RWPE1 (cell line): ENCODE measurements around the gene C18orf32.
A peak's percentile ranks its signal among the peaks of the same experiment; 100 is the strongest.
"Not testable (repeated sequence)": the region's sequence is repeated elsewhere in the genome, so short reads cannot be mapped to it uniquely, and the experiment has no call there.

Experiments used
- CTCF ChIA-PET: fragments of 350-600 bp; sonication (Branson Sonifier 250); formaldehyde crosslinking; extraction: SDS; loops from one replicate; lab custom pipeline; 2021; lab: Yijun Ruan, JAX
- POLR2A ChIA-PET: fragments of 400-600 bp; formaldehyde crosslinking; extraction: SDS; loops from one replicate; lab custom pipeline; 2020; ENCODE audit warnings: antibody characterized with exemption; ENCODE audit not compliant: low non-redundant PET; lab: Yijun Ruan, JAX
- DNase-seq: peaks from one replicate; pipeline ENCODE4 v3.0.0; 2012; ENCODE audit warnings: low spot score
- H3K27ac ChIP-seq: fragments of 450-650 bp; 2 replicates; pipeline ENCODE4 v1.5.1; 2017
- TF ChIP-seq, protein P1 (sequence below): fragments of 450-650 bp; conservative IDR thresholded peaks from 2 replicates; pipeline ENCODE4 v1.5.1; 2017; ENCODE audit warnings: low read depth, mild to moderate bottlenecking

The C18orf32 gene

DNA sequence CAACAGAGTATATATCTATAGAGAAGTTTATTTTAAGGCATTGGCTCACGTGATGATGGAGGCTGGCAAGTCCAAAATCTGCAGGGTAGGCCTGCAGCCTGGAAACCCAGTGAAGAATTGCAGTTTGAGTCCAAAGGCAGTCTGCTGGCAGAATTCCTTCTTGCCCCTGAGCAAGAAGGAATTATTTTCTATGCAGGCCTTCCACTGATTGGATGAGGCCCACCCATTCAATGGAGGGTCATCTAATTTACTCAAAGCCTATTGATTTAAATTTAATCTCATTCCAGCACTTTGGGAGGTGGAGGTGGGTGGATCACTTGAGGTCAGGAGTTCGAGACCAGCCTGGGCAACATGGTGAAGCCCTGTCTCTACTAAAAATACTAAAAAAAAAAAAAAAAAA lies 30.4 kb upstream of the C18orf32 start:
- H3K27ac ChIP-seq: no peak overlapping the region
- TF ChIP-seq, protein P1, sequence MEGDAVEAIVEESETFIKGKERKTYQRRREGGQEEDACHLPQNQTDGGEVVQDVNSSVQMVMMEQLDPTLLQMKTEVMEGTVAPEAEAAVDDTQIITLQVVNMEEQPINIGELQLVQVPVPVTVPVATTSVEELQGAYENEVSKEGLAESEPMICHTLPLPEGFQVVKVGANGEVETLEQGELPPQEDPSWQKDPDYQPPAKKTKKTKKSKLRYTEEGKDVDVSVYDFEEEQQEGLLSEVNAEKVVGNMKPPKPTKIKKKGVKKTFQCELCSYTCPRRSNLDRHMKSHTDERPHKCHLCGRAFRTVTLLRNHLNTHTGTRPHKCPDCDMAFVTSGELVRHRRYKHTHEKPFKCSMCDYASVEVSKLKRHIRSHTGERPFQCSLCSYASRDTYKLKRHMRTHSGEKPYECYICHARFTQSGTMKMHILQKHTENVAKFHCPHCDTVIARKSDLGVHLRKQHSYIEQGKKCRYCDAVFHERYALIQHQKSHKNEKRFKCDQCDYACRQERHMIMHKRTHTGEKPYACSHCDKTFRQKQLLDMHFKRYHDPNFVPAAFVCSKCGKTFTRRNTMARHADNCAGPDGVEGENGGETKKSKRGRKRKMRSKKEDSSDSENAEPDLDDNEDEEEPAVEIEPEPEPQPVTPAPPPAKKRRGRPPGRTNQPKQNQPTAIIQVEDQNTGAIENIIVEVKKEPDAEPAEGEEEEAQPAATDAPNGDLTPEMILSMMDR: no peak
- POLR2A ChIA-PET: no interaction called here
- CTCF ChIA-PET: no interaction called here
- no peak for DNase-seq

DNA sequence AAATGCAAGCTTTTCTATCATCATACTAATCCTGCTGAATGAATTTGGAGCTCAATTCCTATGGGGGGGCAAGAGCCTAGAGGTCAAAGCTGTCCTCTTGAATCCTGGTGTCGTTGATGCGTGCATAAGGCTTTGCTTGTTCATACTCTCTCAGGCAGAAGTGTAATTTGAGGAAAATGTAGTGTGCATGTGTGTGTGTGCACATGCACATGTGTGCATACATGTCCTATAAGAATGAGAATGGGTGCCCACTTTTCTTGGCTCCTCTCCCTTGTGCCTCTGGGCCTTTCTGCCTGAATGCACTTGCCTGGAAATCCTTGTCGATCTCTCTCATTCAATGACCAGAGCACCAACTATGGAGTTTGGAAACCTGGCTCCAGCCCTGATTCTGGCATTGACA lies 28.5 kb upstream of the C18orf32 start:
- TF ChIP-seq, protein P1: no peak
- no peak for DNase-seq
- no peak overlapping the region for H3K27ac ChIP-seq
- ChIA-PET POLR2A (no interaction called here), CTCF (no interaction called here)

DNA sequence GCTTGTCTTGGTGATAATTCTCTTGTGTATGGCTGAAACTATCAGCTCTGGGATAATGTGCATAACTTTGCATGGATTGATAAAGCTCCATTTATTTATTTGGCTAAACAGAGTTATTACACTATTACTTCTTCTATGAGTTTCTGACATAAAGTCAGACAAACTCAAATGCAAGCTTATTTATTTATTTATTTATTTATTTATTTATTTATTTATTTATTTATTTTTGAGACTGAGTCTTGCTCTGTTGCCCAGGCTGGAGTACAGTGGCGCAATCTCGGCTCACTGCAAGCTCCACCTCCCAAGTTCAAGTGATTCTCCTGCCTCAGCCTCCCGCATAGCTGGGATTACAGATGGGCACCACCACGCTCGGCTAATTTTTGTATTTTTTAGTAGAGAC lies 28.0 kb upstream of the C18orf32 start:
- CTCF ChIA-PET, POLR2A ChIA-PET, H3K27ac ChIP-seq, DNase-seq: not testable (repeated sequence)

DNA sequence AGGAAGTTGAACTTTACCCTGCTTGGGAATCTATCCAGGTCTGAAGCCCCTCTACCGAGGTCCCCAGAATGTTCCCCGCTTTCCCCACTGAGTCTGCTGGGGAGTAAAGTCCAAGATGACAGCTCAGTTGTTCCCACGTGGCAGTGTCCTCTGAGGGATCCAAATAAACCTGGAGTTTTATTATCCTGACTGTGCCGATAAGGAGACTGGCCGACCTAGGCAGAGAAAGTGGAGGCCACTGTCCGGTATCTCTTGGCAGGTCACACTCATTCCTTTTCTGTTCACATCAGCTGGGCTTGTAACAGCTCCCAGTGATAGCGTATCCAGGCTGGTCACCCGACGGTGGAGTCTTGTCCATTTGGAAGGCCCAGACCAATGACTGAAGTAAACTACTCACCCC lies 27.5 kb upstream of the C18orf32 start:
- TF ChIP-seq, protein P1: no peak
- no peak for DNase-seq
- ChIA-PET CTCF (no interaction called here), POLR2A (no interaction called here)
- H3K27ac ChIP-seq: no peak overlapping the region

DNA sequence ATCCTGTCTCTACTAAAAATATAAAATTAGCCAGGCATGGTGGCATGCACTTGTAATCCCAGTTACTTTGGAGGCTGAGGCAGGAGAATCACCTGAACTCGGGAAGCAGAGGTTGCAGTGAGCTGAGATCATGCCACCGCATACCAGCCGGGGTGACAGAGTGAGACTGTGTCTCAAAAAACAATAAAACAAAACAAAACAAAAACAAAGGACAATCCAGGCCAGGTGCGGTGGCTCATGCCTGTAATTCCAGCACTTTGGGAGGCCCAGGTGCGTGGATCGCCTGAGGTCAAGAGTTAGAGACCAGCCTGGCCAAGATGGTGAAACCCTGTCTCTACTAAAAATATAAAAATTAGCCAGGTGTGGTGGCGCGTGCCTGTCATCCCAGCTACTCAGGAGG lies 25.8 kb upstream of the C18orf32 start:
- POLR2A ChIA-PET, DNase-seq: not testable (repeated sequence)
- CTCF ChIA-PET: interaction anchor here (0.7 kb wide), 1 partner anchor 195 kb away, joined by 5 read pairs; no protein-coding TSS in a partner anchor

DNA sequence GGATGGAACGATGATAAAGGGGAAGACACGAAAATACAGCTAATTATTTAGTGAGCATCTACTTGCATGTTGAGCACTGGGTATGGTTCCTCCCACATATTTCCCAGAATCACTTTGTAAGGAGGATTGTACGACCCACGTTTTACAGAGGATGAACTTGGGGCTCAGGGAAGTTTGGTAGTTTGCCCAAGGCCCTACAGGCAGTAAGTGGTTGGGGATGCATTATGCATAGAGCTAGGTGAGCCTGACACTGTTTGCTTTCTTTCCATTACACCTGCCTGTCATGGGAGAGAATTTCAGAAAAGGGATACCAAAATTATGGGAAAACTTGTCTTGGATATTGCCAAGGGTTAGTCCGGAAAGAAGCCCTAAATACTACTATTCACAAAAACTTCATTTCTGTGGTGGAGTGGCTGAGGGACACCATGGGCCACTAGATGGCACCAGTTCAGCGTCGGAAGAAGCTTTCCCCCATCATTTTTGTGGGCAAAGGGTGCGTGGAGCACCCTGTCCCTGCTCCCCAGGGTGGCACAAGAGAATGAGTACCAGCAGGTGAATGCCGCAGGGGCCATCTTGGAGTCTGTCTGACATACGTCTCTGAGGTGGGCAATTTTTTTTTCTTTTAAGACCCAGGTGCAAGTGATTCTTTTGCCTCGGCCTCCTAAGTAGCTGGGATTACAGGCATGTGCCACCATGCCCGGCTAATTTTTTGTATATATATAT lies 23.5 kb upstream of the C18orf32 start:
- POLR2A ChIA-PET: no interaction called here
- CTCF ChIA-PET: interaction anchor here (0.5 to 1.6 kb wide), 17 partner anchors 8 to 693 kb away, joined by 3 to 14 read pairs (median 4); no protein-coding TSS in a partner anchor
- peak; percentile 43 for DNase-seq
- TF ChIP-seq, protein P1: peak; percentile 82
- no peak overlapping the region for H3K27ac ChIP-seq

More for the DNA sequence above, 25.8 kb upstream of the C18orf32 start:
- H3K27ac ChIP-seq: not testable (repeated sequence)

DNA sequence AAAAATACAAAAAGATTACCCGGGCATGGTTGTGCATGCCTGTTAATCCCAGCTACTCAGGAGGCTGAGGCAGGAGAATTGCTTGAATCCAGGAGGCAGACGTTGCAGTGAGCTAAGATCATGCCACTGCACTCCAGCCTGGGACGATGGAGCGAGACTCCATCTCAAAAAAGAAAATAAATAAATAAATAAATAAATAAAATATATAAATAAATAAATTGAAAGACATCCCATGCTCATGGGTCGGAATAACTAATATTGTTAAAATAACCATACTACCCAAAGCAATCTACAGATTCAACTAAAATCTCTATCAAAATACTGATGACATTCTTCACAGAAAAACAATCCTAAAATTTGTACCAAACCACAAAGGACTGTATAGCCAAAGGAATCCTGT lies 19.4 kb upstream of the C18orf32 start:
- POLR2A ChIA-PET, H3K27ac ChIP-seq, CTCF ChIA-PET, DNase-seq: not testable (repeated sequence)

DNA sequence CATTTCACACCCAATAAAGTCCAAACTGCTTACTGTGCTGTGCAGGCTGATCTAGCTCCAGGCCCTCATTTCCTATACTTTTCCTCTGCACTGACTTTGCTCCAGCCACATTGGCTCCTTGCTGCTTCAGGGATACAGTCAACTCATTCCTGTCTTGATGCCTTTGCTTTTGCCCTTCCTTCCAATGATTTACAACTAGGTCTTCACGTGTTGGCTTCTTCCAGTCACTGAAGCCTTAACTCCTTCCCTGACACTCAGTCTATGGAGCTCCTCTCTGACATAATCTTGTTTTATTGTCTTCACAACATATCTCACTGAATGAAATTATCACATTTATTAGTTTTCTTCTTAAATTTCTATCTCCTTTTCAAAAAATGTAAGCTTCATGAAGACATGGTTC lies 16.9 kb upstream of the C18orf32 start:
- no peak for DNase-seq
- ChIA-PET CTCF (interaction anchor here (0.6 kb wide), 1 partner anchor 851 kb away, joined by 3 read pairs; no protein-coding TSS in a partner anchor), POLR2A (no interaction called here)
- H3K27ac ChIP-seq: no peak overlapping the region
- TF ChIP-seq, protein P1: no peak
